ENCODE results near the gene COASY.

Gene COASY

GRCh38 chr17:42561897-42562387, at the start of gene COASY:
TSS of gene COASY (plus strand) at chr17:42562148. CDS start at chr17:42562623, 475 bp downstream.
- peak within 1 kb of the TSS; percentile 94 for H3K4me3 ChIP-seq (ENCODE audit: low read depth, low read length)

GRCh38 chr17:42512246-42512645, 49.7 kb upstream of the COASY start:
- H3K4me3 ChIP-seq (ENCODE audit: low read depth, low read length): no peak overlapping the region

- H3K4me3 ChIP-seq (ENCODE audit: low read depth, low read length): no peak overlapping the region
Observed at GRCh38 chr17:42512733-42513251, 49.2 kb upstream of the COASY start.

- H3K4me3 ChIP-seq (ENCODE audit: low read depth, low read length): no peak overlapping the region
Observed at GRCh38 chr17:42513686-42514085, 48.3 kb upstream of the COASY start.

GRCh38 chr17:42514279-42514678, 47.7 kb upstream of the COASY start:
- no peak overlapping the region for H3K4me3 ChIP-seq (ENCODE audit: low read depth, low read length)

GRCh38 chr17:42514867-42515266, 47.1 kb upstream of the COASY start:
- no peak overlapping the region for H3K4me3 ChIP-seq (ENCODE audit: low read depth, low read length)

GRCh38 chr17:42517516-42517915, 44.4 kb upstream of the COASY start:
- no peak overlapping the region for H3K4me3 ChIP-seq (ENCODE audit: low read depth, low read length)

- H3K4me3 ChIP-seq (ENCODE audit: low read depth, low read length): no peak overlapping the region
Observed at GRCh38 chr17:42518046-42518754, 43.7 kb upstream of the COASY start.

- no peak overlapping the region for H3K4me3 ChIP-seq (ENCODE audit: low read depth, low read length)
Observed at GRCh38 chr17:42518755-42519545, 43.0 kb upstream of the COASY start.

GRCh38 chr17:42519546-42520491, 42.1 kb upstream of the COASY start:
- no peak overlapping the region for H3K4me3 ChIP-seq (ENCODE audit: low read depth, low read length)

DNA sequence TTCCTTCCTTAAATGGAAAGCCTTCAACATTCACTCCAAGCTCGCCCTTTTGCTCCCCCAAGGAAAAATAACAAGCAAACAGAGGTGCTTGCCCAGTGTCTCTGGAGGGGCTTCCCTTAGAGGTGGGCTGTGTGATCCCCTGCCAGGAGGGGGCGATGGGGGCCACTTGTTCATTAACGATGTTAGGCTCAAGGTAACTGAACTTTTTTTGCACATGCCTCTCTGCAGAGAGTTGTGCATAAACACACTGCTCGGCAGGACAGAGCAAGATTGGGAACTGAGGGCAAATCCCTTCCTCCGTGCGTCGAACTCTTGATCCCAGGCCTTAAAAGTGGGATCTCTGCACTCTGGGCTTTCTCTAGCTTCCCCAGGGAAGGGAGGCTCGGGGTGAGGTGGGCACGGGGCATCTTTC, 41.4 kb upstream of the COASY start:
- H3K4me3 ChIP-seq (ENCODE audit: low read depth, low read length): no peak overlapping the region

GRCh38 chr17:42521036-42521435, 40.9 kb upstream of the COASY start:
- no peak overlapping the region for H3K4me3 ChIP-seq (ENCODE audit: low read depth, low read length)

DNA sequence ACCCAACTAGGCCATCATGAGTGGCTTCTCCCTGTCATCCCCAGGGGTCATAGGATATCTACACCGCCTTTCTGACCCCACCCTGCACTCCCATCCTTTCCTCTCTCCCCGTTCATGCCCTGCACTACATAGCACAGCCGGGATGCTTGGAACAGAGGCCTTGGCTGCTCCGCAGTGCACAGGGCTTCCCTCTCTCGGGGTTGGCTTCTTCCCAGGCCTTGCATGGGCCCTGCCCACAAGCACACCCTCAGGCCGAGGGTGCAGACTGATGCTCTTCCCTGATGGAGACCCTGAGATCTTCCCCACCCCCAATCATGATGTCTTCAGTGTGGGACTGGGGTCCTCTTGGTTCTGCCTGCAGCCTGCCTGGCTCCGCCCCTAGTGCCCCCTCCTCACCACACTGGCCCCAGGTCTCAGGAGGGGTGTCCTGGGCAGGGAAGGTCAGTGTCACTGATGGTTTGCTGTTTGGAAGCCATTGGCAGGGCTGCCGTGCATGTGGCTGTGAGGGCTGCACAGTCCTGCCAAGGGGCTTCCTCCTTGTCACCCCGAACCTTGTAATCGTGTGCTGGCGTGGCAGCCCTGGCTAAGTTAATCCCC, 40.2 kb upstream of the COASY start:
- no peak overlapping the region for H3K4me3 ChIP-seq (ENCODE audit: low read depth, low read length)

DNA sequence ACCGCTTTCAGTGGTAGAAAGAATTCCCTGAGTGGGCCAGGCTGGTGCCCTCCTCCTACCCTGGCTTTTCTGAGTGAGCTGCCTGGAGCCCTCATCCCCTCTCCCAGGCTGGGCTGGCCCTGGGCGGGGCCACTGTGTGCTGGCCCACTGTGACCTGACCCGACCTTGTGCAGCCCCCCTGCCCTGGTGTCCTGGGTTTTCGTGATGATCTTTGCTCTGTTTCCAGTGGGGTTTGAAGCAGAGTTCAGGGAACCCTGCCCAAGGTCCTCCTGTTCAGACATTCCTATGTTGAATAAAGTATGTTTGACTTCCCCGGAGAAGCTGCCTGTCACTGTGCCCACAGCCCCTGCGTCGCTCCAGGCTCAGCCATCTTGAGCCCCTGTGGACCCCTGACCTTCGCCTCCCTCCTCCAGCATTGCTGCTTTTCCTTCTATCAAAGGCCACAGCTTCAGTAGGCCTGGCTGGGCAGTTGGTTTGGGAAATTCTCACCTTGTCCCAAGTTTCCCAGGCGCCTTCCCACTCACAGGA, 39.6 kb upstream of the COASY start:
- H3K4me3 ChIP-seq (ENCODE audit: low read depth, low read length): no peak overlapping the region

- no peak overlapping the region for H3K4me3 ChIP-seq (ENCODE audit: low read depth, low read length)
Observed at GRCh38 chr17:42522798-42523278, 39.1 kb upstream of the COASY start.

DNA sequence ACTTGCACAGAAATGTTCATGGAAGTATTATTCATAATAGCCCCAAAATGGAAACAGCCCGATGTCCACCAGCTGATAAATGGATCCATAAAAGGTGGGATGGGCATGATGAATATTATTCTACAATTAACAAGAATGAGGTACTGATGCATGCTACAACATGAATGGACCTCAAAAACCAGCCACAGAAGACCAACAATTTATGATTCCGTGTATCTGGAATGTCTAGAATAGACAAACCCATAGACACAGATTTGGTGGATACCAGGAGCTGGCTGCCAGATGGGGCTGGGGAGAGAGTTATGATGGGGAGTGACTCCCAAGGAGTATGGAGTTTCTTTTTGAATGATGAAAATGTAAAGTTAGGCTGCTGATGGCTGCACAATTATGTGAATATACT, 36.7 kb upstream of the COASY start:
- no peak overlapping the region for H3K4me3 ChIP-seq (ENCODE audit: low read depth, low read length)

DNA sequence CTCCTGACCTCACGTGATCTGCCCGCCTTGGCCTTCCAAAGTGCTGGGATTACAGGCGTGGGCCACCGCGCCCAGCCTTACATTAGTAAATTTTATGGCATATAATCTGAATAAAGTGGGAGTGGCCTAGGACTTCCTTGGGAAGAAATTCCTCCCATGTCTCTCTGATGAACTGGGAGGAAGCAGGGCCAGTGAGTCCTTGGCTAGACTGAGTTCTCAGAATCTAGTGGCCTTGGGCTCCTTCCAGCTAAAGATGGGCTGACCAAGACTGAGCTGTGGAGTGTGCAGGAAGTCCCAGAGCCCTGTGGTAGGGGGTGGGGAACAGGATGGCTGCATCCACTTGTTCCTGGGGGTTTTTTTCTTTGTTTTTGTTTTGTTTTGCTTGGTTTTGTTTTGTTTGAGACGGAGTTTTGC, 35.9 kb upstream of the COASY start:
- no peak overlapping the region for H3K4me3 ChIP-seq (ENCODE audit: low read depth, low read length)

GRCh38 chr17:42527932-42528331, 34.0 kb upstream of the COASY start:
- H3K4me3 ChIP-seq (ENCODE audit: low read depth, low read length): no peak overlapping the region

DNA sequence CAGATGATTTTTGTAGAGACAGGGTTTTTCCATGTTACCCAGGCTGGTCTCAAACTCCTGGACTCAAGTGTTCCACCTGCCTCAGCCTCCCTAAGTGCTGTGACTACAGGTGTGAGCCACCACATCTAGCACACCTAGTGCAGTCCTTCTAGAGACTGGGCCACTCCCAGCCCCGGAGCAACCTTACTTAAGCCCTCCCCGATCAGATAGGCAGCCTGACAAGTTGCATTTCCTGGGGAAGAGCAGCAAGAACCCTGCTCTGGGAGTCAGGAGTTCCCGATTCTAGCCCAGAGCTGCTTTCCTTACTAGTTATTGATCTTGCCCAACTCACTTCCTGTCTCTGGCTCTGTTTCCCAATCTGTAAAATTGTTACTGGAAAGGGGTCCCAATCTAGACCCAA, 32.9 kb upstream of the COASY start:
- no peak overlapping the region for H3K4me3 ChIP-seq (ENCODE audit: low read depth, low read length)

DNA sequence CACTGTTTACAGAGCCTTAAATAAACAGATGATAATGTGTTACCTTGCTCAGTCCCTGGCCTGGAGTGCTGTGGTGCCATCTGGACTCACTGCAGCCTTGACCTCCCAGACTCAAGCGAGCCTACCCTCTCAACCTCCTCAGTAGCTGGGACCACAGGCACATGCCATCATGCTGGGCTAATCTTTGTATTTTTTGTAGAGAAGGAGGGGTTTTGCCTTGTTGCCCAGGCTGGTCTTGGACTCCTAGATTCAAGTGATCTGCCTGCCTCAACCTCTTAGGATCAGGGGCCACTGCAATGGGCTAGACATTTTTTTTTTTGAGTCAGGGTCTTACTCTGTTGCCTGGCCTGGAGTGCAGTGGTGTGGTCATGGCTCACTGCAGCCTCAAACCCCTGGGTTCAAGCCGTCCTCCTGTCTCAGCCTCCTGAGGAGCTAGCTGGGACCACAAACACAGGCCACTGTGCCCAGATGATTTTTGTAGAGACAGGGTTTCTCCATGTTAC, 30.9 kb upstream of the COASY start:
- H3K4me3 ChIP-seq (ENCODE audit: low read depth, low read length): no peak overlapping the region

Measured in iPS-11a (cell line).